GM18951 (cell line): Measurements from ENCODE around the gene TRIM24.

Experiments used
- POLR2A ChIP-seq: IDR thresholded peaks from 4 replicates; pipeline ENCODE4 v1.6.1; 2011; ENCODE audit warnings: mild to moderate bottlenecking; ENCODE audit not compliant: insufficient read length, insufficient read depth; ENCODE audit errors: extremely low read depth
- in situ Hi-C: fragments of 300-500 bp; cut with MboI; formaldehyde crosslinking; loops from one replicate; pipeline ENCODE4 v1.12.0; 2022; ENCODE audit warnings: low sequenced_read_pairs, mixed read lengths, inconsistent platforms; ENCODE audit not compliant: unreplicated experiment

TRIM24 gene

GRCh38 chr7:138546064-138546619 is 86.1 kb downstream of the TRIM24 start:
- no peak for TF ChIP-seq POLR2A
- in situ Hi-C loops, result no loop called here

GRCh38 chr7:138546829-138547228 is 86.8 kb downstream of the TRIM24 start:
- in situ Hi-C loops, result no loop called here
- no peak for TF ChIP-seq POLR2A

DNA sequence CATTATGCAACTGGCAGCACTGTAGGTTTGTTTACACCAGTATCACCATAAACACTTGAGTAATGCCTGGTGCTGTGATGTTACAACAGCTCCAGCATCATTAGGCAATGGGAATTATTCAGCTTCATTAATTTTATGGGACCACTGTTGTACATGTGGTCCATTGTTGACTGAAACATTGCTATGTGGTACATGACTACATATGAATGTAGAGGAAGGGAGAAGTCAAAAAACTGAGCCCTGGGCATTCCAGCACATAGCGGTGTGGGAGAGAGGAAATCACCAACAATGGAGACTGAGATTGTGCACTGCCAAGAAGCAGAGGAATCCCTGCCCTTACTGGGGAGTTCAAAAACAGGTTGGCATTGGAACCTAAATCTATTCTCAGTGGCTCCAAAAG is 89.0 kb downstream of the TRIM24 start:
- no peak for TF ChIP-seq POLR2A
- in situ Hi-C loops, result no loop called here

GRCh38 chr7:138550337-138550736 is 90.3 kb downstream of the TRIM24 start:
- in situ Hi-C loops, result no loop called here
- TF ChIP-seq POLR2A, result no peak

DNA sequence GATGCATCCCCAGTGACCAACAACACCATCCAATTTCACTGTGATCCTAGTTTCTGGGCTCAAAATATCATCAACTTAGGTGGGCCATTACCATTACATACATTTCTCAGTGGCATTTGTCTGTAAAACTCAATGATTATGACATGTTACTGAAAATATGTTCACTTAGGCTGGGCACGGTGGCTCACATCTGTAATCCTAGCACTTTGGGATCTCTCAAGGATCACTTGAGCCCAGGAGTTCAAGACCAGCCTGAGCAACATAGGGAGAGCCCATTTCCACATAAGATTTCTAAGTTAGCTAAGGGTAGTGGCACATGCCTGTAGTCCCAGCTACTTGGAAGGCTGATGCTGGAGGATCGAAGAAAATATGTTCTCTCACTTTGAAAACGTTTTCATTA is 91.0 kb downstream of the TRIM24 start:
- no peak for TF ChIP-seq POLR2A
- in situ Hi-C loops, result no loop called here

- no peak for TF ChIP-seq POLR2A
- in situ Hi-C loops, result no loop called here
Observed at GRCh38 chr7:138553805-138554204, 93.7 kb downstream of the TRIM24 start.

DNA sequence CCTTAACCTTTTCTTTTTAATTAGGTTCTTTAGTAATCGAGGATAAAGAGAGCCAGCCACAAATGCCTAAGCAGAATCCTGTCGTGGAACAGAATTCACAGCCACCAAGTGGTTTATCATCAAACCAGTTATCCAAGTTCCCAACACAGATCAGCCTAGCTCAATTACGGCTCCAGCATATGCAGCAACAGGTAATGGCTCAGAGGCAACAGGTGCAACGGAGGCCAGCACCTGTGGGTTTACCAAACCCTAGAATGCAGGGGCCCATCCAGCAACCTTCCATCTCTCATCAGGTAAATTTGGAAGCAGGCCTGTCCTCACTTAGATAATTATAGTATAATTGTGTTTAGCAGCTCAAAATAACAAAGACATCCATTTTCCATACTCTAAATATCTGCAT is 94.6 kb downstream of the TRIM24 start:
- in situ Hi-C loops, result no loop called here
- TF ChIP-seq POLR2A, result no peak

- TF ChIP-seq POLR2A, result no peak
- in situ Hi-C loops, result no loop called here
Observed at GRCh38 chr7:138555684-138556083, 95.6 kb downstream of the TRIM24 start.

DNA sequence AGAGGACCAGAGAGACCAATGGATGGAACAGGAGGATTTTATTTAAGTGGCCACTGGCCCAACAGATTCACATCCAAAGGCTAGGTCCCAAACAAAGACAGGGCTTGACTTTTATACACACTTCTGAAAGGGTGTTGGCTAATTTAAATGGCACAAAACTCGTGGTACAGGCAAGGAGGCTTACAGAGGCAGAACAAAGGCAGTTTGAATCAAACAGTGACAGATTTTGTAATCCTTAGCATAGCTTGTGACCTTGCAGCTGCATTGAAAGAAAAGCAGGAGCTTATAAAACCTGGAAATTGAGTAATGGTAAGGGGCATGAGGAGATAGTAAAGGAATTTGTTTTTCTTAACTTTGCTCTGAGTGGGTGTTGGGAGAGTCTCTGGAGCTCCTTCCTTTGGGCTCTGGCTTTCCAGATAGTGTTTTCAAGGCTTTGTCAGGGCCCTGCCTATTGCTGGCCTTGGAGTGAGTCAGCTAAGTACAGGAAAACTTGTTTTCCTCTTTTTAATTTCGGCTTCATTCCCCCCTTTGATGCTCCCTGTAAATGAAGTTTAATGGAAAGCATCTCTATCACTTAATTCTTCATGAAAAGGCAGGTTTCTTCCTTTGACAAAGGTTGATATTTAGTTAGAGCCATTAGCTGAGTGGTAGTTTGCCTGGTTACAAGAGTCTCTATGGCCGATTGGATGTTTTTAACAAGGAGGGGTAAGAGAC is 96.9 kb downstream of the TRIM24 start:
- TF ChIP-seq POLR2A, result no peak
- in situ Hi-C loops, result no loop called here

- in situ Hi-C loops, result no loop called here
- no peak for TF ChIP-seq POLR2A
Observed at GRCh38 chr7:138559448-138559847, 99.4 kb downstream of the TRIM24 start.

GRCh38 chr7:138563808-138564207 is 103.7 kb downstream of the TRIM24 start:
- in situ Hi-C loops, result no loop called here
- TF ChIP-seq POLR2A, result no peak

GRCh38 chr7:138564365-138564764 is 104.3 kb downstream of the TRIM24 start:
- no peak for TF ChIP-seq POLR2A
- in situ Hi-C loops, result no loop called here

DNA sequence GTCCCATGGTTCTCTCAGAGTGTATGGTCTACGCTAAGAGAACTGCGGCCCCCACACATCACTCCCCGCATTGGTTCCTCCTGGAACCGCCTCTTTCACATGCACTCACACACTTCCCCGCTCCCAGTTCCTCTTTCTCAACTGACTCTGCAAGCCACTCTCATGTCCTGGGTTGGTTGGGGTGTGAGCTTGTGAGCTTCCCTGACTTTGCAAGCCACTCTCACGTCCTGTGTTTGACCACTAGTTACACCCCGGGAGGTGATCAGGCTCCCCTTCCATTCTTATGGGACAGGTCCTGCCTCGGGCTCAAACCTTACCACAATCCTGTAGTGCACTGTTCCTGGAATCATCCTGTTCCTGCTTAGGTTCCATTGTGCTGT is 105.0 kb downstream of the TRIM24 start:
- in situ Hi-C loops, result no loop called here
- TF ChIP-seq POLR2A, result no peak

GRCh38 chr7:138565451-138566114 is 105.5 kb downstream of the TRIM24 start:
- in situ Hi-C loops, result no loop called here
- no peak for TF ChIP-seq POLR2A
